ENCODE measurements around the gene ZSCAN10. TPM values are rescaled to one million over a fixed set of nuclear protein-coding genes. Genes with fewer than 3 reads are reported as not detected.

The ZSCAN10 gene
- total and polyA plus RNA-seq, 2 of the 13 experiments (the other 11 are each of a cell fraction or from before 2014, with no cell fraction given) = not detected

GRCh38 chr16:3134338-3135125 lies 35.4 kb upstream of the ZSCAN10 start, which contains the start of gene ZNF213 (continued):
- TF ChIP-seq PRDM15 (CRISPR knock-in tag; IDR thresholded peaks at IDR 0.05) = no peak
- TF ChIP-seq SETDB1 (CRISPR knock-in tag; IDR thresholded peaks at IDR 0.05; ENCODE audit: borderline replicate concordance) = no peak
- TF ChIP-seq ZNF652 (CRISPR knock-in tag; IDR thresholded peaks at IDR 0.05; ENCODE audit: borderline replicate concordance, low read depth) = no peak
- TF ChIP-seq TBX3 (IDR thresholded peaks at IDR 0.05; ENCODE audit: borderline replicate concordance) = no peak
- no peak for TF ChIP-seq HOXD1 (CRISPR knock-in tag; IDR thresholded peaks at IDR 0.05)
- no peak; the same call in 1 of the 2 replicates for TF ChIP-seq SALL1 (CRISPR knock-in tag; IDR thresholded peaks at IDR 0.05)
- TF ChIP-seq PBX2 (CRISPR knock-in tag; IDR thresholded peaks at IDR 0.05) = no peak
- TF ChIP-seq PAF1 (CRISPR knock-in tag; IDR thresholded peaks at IDR 0.05) = no peak
- TF ChIP-seq ZNF546 (CRISPR knock-in tag; conservative IDR thresholded peaks at IDR 0.05) = no peak
- TF ChIP-seq ELF4 (CRISPR knock-in tag; IDR thresholded peaks at IDR 0.05; ENCODE audit: borderline replicate concordance) = no peak
- no peak; the same call in 1 of the 2 replicates for TF ChIP-seq ZNF367 (CRISPR knock-in tag; IDR thresholded peaks at IDR 0.05; ENCODE audit: borderline replicate concordance)
- no peak for TF ChIP-seq JDP2 (CRISPR knock-in tag; IDR thresholded peaks at IDR 0.05; ENCODE audit: borderline replicate concordance)
- no peak for TF ChIP-seq ZNF382 (CRISPR knock-in tag; IDR thresholded peaks at IDR 0.05; ENCODE audit: borderline replicate concordance)
- no peak for TF ChIP-seq BCL3 (CRISPR knock-in tag; IDR thresholded peaks at IDR 0.05)
- no peak for TF ChIP-seq ZNF451 (CRISPR knock-in tag; IDR thresholded peaks at IDR 0.05)
- TF ChIP-seq IRX3 (CRISPR knock-in tag; IDR thresholded peaks at IDR 0.05; ENCODE audit: borderline replicate concordance, low read depth) = no peak
- peak; percentile 61; the same call in 1 of the 2 replicates for TF ChIP-seq IRF2 (CRISPR knock-in tag; IDR thresholded peaks at IDR 0.05)
- no peak for TF ChIP-seq ZNF670 (CRISPR knock-in tag; IDR thresholded peaks at IDR 0.05; ENCODE audit: borderline replicate concordance)
- TF ChIP-seq SNAI1 (CRISPR knock-in tag; IDR thresholded peaks at IDR 0.05; ENCODE audit: borderline replicate concordance) = no peak
- TF ChIP-seq MED8 (CRISPR knock-in tag; IDR thresholded peaks at IDR 0.05; ENCODE audit: insufficient replicate concordance) = no peak
- no peak for TF ChIP-seq ZNF496 (CRISPR knock-in tag; IDR thresholded peaks at IDR 0.05; ENCODE audit: insufficient replicate concordance)
- TF ChIP-seq ZNF766 (CRISPR knock-in tag; IDR thresholded peaks at IDR 0.05; ENCODE audit: borderline replicate concordance) = no peak
- TF ChIP-seq ZFP41 (CRISPR knock-in tag; IDR thresholded peaks at IDR 0.05; ENCODE audit: borderline replicate concordance) = no peak
- TF ChIP-seq ZSCAN25 (CRISPR knock-in tag; IDR thresholded peaks at IDR 0.05) = no peak
- no peak for TF ChIP-seq NCOA5 (CRISPR knock-in tag; IDR thresholded peaks at IDR 0.05)
